ENCODE data around the gene CLDN6.

CLDN6 gene

GRCh38 chr16:3028716-3029319, 10.8 kb upstream of the CLDN6 start:
- no peak for DNase-seq (ENCODE audit: low read depth in 2 of 2)

DNA sequence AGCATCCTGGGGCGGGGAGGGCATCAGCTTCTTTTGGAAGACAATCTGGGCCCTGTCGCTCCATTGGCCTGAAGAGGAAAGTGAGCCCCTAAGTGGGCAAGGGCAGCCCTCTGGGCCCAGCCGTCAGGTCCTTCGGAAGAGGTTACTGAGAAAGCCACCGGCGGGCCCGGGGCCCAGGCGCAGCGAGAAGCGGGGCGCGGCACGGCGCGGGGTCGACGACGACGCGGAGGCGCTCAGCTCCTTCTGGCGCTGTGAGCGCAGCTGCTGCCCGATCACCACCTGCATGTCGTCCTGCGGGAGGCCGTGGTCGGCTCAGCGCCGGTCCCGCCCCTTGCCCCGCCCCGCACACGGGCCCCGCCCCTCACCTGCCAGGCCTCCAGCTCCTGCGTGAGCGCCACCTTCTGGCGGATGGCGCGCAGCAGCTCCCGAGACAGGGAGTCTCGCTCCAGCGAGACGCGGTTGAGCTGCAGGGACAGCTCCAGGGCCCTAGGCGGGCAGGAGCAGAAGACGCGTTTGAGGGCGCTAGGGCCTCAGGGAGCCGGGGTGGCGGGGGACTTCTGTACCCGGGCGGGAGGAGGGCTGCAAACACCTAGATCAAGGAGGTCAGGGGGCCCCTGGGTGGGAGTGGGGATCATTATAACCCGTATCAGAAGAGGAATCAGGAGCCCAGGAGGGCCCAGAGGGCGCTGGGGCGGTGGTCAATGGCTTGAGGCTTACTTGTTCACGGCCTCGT, 10.2 kb upstream of the CLDN6 start:
- DNase-seq (ENCODE audit: low read depth in 2 of 2), result peak; percentile 72 to 74

GRCh38 chr16:3027489-3027795, 9.5 kb upstream of the CLDN6 start:
- no peak for DNase-seq (ENCODE audit: low read depth in 2 of 2)

DNA sequence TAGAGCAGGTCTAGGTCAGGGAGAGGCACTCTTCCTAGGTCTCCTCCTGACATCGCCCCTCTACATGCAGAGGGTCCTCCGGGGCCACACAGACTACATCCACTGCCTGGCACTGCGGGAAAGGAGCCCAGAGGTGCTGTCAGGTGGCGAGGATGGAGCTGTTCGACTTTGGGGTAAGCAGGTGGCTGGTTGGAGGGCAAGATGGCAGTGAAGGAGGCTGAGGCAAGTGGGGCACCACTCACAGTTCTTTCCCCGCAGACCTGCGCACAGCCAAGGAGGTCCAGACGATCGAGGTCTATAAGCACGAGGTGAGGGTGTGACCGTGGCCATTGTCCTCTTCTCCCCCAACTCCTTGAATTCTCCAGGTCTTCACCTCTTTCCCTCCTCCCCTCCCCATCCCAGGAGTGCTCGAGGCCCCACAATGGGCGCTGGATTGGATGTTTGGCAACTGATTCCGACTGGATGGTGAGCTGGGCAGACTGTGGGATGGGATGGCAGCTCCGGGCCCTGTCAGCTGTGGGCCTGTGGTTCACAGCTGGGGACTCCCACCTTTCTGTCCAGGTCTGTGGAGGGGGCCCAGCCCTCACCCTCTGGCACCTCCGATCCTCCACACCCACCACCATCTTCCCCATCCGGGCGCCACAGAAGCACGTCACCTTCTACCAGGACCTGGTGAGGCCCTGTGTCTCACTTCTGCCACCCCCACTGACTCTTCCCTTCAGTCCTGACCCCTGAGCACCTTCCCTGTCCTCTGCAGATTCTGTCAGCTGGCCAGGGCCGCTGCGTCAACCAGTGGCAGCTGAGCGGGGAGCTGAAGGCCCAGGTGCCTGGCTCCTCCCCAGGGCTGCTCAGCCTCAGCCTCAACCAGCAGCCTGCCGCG, 8.9 kb upstream of the CLDN6 start:
- DNase-seq (ENCODE audit: low read depth in 2 of 2), result no peak

- DNase-seq (ENCODE audit: low read depth in 2 of 2), result no peak
Observed at GRCh38 chr16:3026003-3026378, 8.0 kb upstream of the CLDN6 start.

DNA sequence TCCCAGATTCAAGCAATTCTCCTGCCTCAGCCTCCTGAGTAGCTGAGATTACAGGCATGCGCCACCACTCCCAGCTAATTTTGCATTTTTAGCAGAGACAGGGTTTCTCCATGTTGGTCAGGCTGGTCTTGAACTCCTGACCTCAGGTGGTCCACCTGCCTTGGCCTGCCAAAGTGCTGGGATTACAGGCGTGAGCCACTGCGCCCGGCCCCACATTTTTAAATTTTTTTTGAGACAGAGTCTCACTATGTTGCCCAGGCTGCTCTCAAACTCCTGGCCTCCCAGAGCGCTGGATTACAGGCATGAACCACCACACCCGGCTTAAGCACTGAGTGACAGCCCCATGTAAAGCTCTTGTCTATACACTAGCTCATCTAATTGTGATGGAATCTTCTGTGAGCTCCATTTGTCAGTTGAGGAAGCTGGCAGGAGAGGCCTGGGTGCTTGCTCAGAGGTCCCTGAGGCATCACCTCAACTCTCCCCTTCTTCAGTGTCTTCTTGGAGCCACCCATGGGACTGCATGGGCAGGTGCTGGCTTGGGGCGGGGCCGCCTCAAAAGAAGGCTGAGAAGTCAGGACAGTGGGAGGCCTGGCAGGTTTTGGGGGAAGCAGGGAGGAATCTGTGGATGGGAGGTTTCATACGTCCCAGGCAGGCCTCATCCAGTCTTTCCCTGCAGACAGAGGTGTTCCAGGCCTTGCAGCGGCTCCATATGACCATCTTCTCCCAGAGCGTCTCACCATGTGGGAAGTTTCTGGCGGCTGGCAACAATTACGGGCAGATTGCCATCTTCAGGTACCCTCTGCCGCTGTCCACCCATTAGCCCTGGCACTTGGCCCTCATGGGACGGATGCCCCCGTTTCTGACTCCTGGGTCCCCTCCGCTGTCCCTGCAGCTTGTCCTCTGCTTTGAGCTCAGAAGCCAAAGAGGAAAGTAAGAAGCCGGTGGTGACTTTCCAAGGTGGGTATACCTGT, 7.3 kb upstream of the CLDN6 start:
- DNase-seq (ENCODE audit: low read depth in 2 of 2), result no peak

DNA sequence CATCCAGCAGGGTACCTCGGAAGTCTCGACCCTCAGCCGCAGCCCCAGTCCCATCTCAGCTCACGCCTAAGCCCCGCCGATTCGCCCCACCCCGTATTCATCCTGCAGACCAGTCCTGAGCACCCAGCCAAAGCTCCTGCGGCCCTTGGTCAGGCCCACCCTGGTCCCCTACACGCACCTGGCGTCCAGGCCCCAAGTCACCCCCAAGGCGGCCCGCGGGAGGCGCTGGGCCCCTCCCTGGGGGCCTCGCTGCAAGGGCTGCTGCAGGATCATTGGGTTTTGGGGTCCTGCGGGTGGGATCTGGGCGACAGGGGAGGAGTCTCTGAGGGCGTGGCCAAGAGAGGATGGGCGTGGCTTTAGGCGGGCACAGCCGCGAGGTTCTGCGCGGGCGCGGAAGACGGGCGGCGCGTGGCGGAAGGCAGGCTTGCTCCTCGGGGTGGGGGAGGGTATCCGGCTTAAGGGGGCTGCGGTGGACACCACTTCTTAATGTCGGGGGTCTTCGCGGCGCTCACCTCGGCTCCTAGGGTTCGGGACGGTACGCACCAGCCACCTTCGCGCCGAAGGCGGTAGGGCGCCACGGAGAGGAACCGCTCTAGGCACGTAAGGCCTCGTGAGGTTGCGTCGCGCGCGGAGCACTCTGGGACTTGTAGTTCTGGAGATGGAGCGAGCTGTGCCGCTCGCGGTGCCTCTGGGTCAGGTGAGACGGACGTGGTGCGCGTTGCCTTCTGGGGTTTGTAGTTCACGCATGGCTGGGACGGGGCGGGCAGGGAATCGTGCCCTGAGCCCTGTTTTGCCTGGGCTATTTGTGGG, 5.9 kb upstream of the CLDN6 start, which contains the start of the genes HCFC1R1 and THOC6:
TSS of gene HCFC1R1 (minus strand) at position 274 of the 810 bp plus-strand sequence. CDS start at position 273, 1 bp downstream.
TSS of gene THOC6 (plus strand) at position 367 of the 810 bp plus-strand sequence. CDS start at position 659, 292 bp downstream.
- peak; percentile 88 to 91 for DNase-seq (ENCODE audit: low read depth in 2 of 2)

- DNase-seq (ENCODE audit: low read depth in 2 of 2), result no peak
Observed at GRCh38 chr16:3023415-3023668, 5.4 kb upstream of the CLDN6 start.

GRCh38 chr16:3022684-3023414, 4.9 kb upstream of the CLDN6 start:
- DNase-seq (ENCODE audit: low read depth in 2 of 2), result no peak

DNA sequence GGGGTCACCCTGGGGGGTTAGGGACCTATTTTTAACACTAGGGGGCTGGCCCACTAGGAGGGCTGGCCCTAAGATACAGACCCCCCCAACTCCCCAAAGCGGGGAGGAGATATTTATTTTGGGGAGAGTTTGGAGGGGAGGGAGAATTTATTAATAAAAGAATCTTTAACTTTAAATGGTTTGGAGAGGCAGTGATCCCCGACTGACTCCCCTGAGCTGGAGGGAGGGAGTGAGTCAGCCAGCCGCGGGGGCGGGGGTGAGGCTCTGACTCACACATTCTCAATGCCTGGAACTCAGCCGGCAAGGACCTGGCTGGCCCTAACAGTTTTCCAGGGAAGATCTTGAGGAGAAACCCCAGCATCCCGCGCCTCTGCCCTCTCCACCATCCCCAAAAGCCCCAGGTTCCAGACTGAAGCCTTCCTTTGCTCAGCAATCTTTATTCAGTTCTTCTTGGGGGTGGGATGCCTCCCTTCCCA, 4.3 kb upstream of the CLDN6 start:
- peak; percentile 84 for DNase-seq (ENCODE audit: low read depth in 2 of 2)

- DNase-seq (ENCODE audit: low read depth in 2 of 2), result peak; percentile 73 to 77
Observed at GRCh38 chr16:3021449-3022207, 3.6 kb upstream of the CLDN6 start.

DNA sequence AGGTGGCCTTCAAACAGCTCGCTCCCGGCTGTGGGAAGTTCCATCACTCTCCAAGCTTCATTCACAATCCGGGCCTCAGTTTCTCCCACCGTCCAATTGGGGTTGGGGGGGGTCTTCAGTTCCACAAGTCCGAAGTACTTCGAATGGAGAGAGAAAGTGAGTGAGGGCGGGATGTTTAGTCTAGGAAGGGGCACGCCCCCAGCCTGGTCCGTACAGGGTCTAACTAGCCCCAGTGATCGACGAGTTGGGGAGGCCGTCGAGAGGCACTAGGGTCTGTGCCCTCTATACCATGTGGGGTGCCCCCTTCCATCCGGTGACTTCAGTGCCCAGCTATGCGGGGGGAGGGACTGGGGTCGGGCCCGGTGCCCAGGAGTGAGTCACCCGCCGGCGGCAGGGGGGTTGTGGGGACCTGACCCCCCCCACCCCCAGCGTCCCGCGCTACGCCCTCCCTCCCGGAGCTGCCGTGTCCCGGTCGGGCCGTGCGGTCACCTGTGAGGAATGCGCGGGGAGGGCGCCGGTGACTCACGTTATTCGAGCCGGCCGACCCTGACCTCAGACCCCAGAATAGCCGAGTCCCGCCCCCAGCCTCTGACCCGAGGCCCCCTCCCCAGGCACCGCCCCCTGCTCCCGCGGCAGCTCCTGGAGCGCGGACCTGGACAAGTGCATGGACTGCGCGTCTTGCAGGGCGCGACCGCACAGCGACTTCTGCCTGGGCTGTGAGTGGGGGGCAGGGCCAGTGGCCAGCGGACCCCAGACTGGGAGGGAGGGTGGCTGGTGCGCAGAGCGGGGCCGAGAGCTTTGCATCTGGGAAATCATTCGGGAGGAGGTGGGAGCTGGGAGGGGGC, 2.8 kb upstream of the CLDN6 start:
- no peak for DNase-seq (ENCODE audit: low read depth in 2 of 2)

DNA sequence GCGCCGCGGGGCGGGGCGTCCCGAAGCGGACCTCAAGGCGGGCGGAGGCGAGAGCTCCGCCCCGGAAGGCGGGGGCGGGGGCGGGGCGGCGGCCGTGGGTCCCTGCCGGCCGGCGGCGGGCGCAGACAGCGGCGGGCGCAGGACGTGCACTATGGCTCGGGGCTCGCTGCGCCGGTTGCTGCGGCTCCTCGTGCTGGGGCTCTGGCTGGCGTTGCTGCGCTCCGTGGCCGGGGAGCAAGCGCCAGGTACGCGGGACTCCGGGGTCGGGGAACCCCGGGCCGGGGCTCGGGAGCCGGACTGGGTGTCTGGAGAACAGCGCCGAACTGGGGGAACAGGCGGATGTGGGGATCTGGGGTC, 2.2 kb upstream of the CLDN6 start, which contains the start of gene TNFRSF12A:
TSS of gene TNFRSF12A (plus strand) at position 122 of the 357 bp plus-strand sequence. CDS start at position 152, 30 bp downstream.
- no peak for DNase-seq (ENCODE audit: low read depth in 2 of 2)

GRCh38 chr16:3019594-3020246, 1.7 kb upstream of the CLDN6 start:
- no peak for DNase-seq (ENCODE audit: low read depth in 2 of 2)

GRCh38 chr16:3017344-3017743, 639 bp downstream of the CLDN6 start:
- no peak for DNase-seq (ENCODE audit: low read depth in 2 of 2)

DNA sequence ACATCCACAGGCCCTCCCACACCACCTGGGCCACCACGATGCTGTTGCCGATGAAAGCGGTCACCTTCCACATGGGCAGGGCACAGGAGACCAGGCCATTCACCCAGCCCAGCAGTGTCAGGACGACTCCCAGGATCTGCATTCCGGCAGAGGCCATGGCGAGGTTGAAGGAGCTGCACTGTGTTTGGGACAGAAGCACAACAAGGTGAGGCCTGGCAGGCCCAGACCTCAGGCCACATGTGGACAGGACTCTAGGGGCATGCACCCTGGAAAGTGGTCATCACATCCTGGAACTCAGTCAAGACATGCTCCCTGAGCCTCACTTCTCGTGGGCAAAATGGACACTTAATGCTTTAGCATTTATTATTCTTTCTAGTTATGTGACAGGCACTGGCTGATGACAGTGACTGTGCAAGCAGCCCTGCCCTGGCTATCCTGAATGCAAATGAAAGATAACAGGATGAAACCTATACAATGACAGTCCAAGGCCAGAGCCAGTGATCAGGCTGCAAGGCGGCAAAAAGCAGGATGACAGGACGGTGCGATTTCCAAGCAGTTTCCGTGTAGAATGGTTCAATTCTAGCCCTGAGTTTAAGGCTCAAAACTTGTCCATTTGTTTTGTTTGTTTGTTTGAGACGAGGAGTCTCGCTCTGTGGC, 2.0 kb downstream of the CLDN6 start:
- DNase-seq (ENCODE audit: low read depth in 2 of 2), result no peak

GRCh38 chr16:3014971-3015370, 3.0 kb downstream of the CLDN6 start:
- no peak for DNase-seq (ENCODE audit: low read depth in 2 of 2)
